Measurements from ENCODE around the gene SPNS3. TPM values are rescaled to one million over a fixed set of nuclear protein-coding genes. Genes with fewer than 3 reads are reported as not detected.

The SPNS3 gene
- total and polyA plus RNA-seq, 2 donors (not counting 1 experiment from before 2014, with no cell fraction given), result 0.44 to 0.52 TPM

- peaks cover 4 to 7% of the 10 kb centered on the region in 2 donors for H3K4me1 ChIP-seq (ENCODE audit: control insufficient read depth in 2 of 2, insufficient read depth in 2 of 2, low read length in 2 of 2)
- ATAC-seq (ENCODE audit: low read depth), result no peak
- H3K9ac ChIP-seq (ENCODE audit: low read length), result no peak overlapping the region
- H3K27ac ChIP-seq (ENCODE audit: low read length in 2 of 2), result no peak overlapping the region
- H3K27ac Mint-ChIP-seq, result no peak overlapping the region
- peaks cover 6% of the 10 kb centered on the region for H3K4me1 Mint-ChIP-seq
- H4K20me1 ChIP-seq (ENCODE audit: control insufficient read depth, insufficient read depth, low read length, poor library complexity, severe bottlenecking), result no peaks in the 10 kb centered on the region
- H3K27me3 Mint-ChIP-seq, result no peaks in the 10 kb centered on the region
- WGBS (ENCODE audit: insufficient coverage), result no CpG with 5 or more reads among the region's 3 CpGs
- H3K36me3 ChIP-seq (replicated peaks in 1 of 2; ENCODE audit: control extremely low read depth in 1 of 2, control insufficient read depth in 1 of 2, extremely low read depth in 1 of 2, insufficient read depth in 2 of 2, low read length in 1 of 2), result no peaks in the 10 kb centered on the region
- H3K27me3 ChIP-seq (replicated peaks in 1 of 4; ENCODE audit: control extremely low read depth in 1 of 4, control insufficient read depth in 3 of 4, insufficient read depth in 4 of 4, low read length in 3 of 4), result no peaks in the 10 kb centered on the region
- no peak overlapping the region for H3K4me2 ChIP-seq (replicated peaks; ENCODE audit: low read depth, low read length, poor library complexity, severe bottlenecking)
- H3K4me3 ChIP-seq (ENCODE audit: control extremely low read depth in 1 of 5, extremely low read depth in 1 of 5, insufficient read depth in 1 of 5, low read depth in 2 of 5, low read length in 4 of 5), result no peak overlapping the region
- TF ChIP-seq CTCF (IDR thresholded peaks at IDR 0.05) (no peak), EZH2 (IDR thresholded peaks at IDR 0.05; ENCODE audit: borderline replicate concordance, insufficient read depth, low read depth, low read length, poor library complexity, severe bottlenecking) (no peak)
- no peak overlapping the region for H3K4me3 Mint-ChIP-seq
- H2AFZ ChIP-seq (ENCODE audit: insufficient read depth, low read depth, low read length, poor library complexity, severe bottlenecking), result no peak overlapping the region
- CTCF ChIA-PET, result interaction anchor here (0.6 to 9.8 kb wide), 11 partner anchors 9 to 335 kb away, joined by 3 to 178 read pairs (median 5); no protein-coding TSS in a partner anchor
- H3K9me3 Mint-ChIP-seq (ENCODE audit: insufficient read depth), result no peaks in the 10 kb centered on the region
- H3K9me3 ChIP-seq (ENCODE audit: control extremely low read depth in 1 of 3, control insufficient read depth in 2 of 3, insufficient read depth in 1 of 3, low read length in 2 of 3), result no peaks in the 10 kb centered on the region
- no peak for DNase-seq
- H3K79me2 ChIP-seq (ENCODE audit: control insufficient read depth, insufficient read depth, low read length), result no peaks in the 10 kb centered on the region
- POLR2A ChIA-PET, result no interaction called here
- intact Hi-C loops (cut with micrococcal nuclease), result no loop called here
These were observed 22.5 kb upstream of the SPNS3 start for GRCh38 chr17:4411201-4411600.

GRCh38 chr17:4412933-4413831 lies 20.6 kb upstream of the SPNS3 start:
- TF ChIP-seq CTCF (IDR thresholded peaks at IDR 0.05) (peak; percentile 86), EZH2 (IDR thresholded peaks at IDR 0.05; ENCODE audit: borderline replicate concordance, insufficient read depth, low read depth, low read length, poor library complexity, severe bottlenecking) (no peak)
- Mint-ChIP-seq H3K9me3 (ENCODE audit: insufficient read depth) (no peaks in the 10 kb centered on the region), H3K27me3 (no peaks in the 10 kb centered on the region), H3K4me3 (peak overlapping the region; percentile 69), H3K4me1 (peaks cover 6% of the 10 kb centered on the region), H3K27ac (peak overlapping the region; percentile 76)
- Histone ChIP-seq H3K36me3 (replicated peaks in 1 of 2; ENCODE audit: control extremely low read depth in 1 of 2, control insufficient read depth in 1 of 2, extremely low read depth in 1 of 2, insufficient read depth in 2 of 2, low read length in 1 of 2) (no peaks in the 10 kb centered on the region), H3K4me3 (ENCODE audit: control extremely low read depth in 1 of 5, extremely low read depth in 1 of 5, insufficient read depth in 1 of 5, low read depth in 2 of 5, low read length in 4 of 5) (peak overlapping the region in 3 of 5 experiments; percentile 13 to 34 (median 15)), H4K20me1 (ENCODE audit: control insufficient read depth, insufficient read depth, low read length, poor library complexity, severe bottlenecking) (no peaks in the 10 kb centered on the region), H2AFZ (ENCODE audit: insufficient read depth, low read depth, low read length, poor library complexity, severe bottlenecking) (peak overlapping the region; percentile 65), H3K9me3 (ENCODE audit: control extremely low read depth in 1 of 3, control insufficient read depth in 2 of 3, insufficient read depth in 1 of 3, low read length in 2 of 3) (no peaks in the 10 kb centered on the region), H3K9ac (ENCODE audit: low read length) (peak overlapping the region; percentile 34), H3K27ac (ENCODE audit: low read length in 2 of 2) (no peak overlapping the region), H3K4me1 (ENCODE audit: control insufficient read depth in 2 of 2, insufficient read depth in 2 of 2, low read length in 2 of 2) (peaks cover 4 to 7% of the 10 kb centered on the region in 2 donors), H3K4me2 (replicated peaks; ENCODE audit: low read depth, low read length, poor library complexity, severe bottlenecking) (peak overlapping the region; percentile 68), H3K27me3 (replicated peaks in 1 of 4; ENCODE audit: control extremely low read depth in 1 of 4, control insufficient read depth in 3 of 4, insufficient read depth in 4 of 4, low read length in 3 of 4) (no peaks in the 10 kb centered on the region), H3K79me2 (ENCODE audit: control insufficient read depth, insufficient read depth, low read length) (no peaks in the 10 kb centered on the region)
- WGBS (ENCODE audit: insufficient coverage), result 12% methylated on average over 15 of the region's 27 CpGs
- DNase-seq (peak; percentile 91), ATAC-seq (ENCODE audit: low read depth) (peak; percentile 94)
- POLR2A ChIA-PET, result interaction anchor here (0.5 to 0.6 kb wide), 3 partner anchors 172 to 539 kb away, joined by 4 to 6 read pairs (median 5); no protein-coding TSS in a partner anchor
- intact Hi-C loops (cut with micrococcal nuclease), result loop anchor here (1.0 kb wide), 5 partner anchors 16 to 213 kb away; no protein-coding TSS in a partner anchor
- CTCF ChIA-PET, result interaction anchor here (0.5 to 9.8 kb wide), 25 partner anchors 8 to 777 kb away, joined by 3 to 178 read pairs (median 3); partner anchors contain the start of genes ANKFY1 and SHPK

Measured in B cell (primary cell).